Measurements from ENCODE around the gene CST1.

DNA sequence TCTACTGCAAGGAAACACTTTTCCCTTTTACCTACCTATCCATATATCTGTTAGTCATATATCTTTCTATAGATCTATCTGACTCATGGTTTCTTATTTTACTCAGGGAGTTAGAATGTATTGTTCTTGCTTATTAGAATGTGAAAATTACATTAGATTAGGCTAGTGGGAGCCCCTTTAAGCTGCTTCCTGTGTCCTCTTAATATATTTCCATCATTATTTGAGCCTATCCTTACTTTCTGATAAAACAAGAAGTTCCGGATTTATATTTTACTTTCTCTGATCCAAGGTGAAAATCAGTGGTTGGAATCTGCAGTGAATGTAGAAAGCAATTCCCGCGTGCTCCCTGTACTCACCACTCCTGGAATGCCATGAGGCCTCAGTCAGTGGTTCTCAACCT is 44.8 kb upstream of the CST1 start:
- TF ChIP-seq POLR2A (IDR thresholded peaks at IDR 0.05) = no peak
- TF ChIP-seq, protein P1, sequence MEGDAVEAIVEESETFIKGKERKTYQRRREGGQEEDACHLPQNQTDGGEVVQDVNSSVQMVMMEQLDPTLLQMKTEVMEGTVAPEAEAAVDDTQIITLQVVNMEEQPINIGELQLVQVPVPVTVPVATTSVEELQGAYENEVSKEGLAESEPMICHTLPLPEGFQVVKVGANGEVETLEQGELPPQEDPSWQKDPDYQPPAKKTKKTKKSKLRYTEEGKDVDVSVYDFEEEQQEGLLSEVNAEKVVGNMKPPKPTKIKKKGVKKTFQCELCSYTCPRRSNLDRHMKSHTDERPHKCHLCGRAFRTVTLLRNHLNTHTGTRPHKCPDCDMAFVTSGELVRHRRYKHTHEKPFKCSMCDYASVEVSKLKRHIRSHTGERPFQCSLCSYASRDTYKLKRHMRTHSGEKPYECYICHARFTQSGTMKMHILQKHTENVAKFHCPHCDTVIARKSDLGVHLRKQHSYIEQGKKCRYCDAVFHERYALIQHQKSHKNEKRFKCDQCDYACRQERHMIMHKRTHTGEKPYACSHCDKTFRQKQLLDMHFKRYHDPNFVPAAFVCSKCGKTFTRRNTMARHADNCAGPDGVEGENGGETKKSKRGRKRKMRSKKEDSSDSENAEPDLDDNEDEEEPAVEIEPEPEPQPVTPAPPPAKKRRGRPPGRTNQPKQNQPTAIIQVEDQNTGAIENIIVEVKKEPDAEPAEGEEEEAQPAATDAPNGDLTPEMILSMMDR (IDR thresholded peaks at IDR 0.05) = no peak
